HepG2 (cell line): ENCODE results near the gene COG4. TPM values are rescaled to one million over a fixed set of nuclear protein-coding genes. Genes with fewer than 3 reads are reported as not detected.
A peak's percentile ranks its signal among the peaks of the same experiment; 100 is the strongest.

Experiments
- ATAC-seq: fragments of 200-7000 bp; cut with Tn5 transposase; 3 replicates; pipeline ENCODE4 v1.9.1; 2020; ENCODE audit warnings: mild to moderate bottlenecking, moderate library complexity
- BruUV-seq: library from RNA; stranded (reverse); fragments of 400-500 nt; replicated peaks from 2 replicates; lab custom pipeline; 2021; lab: Mats Ljungman, UMichigan
- CTCF ChIA-PET: fragments of 300-600 bp; formaldehyde crosslinking; extraction: SDS; loops from one replicate; lab custom pipeline; 2021; ENCODE audit warnings: low total read pairs, inconsistent platforms, low intra/inter-chr PET ratio; lab: Yijun Ruan, JAX
- POLR2A ChIA-PET: fragments of 350-600 bp; sonication (Branson Sonifier 250); formaldehyde crosslinking; loops from one replicate; lab custom pipeline; 2020; ENCODE audit warnings: antibody characterized with exemption, inconsistent platforms; lab: Yijun Ruan, JAX
- DNase-seq: peaks from one replicate; pipeline ENCODE4 v3.0.0-alpha.2; 2015; ENCODE audit warnings: low spot score
- FAIRE-seq: peaks from 3 replicates; lab custom pipeline; 2011; peaks lifted over from hg19 to GRCh38; lab: Jason Lieb, UNC
- H2AFZ ChIP-seq: one replicate; pipeline ENCODE4 v1.6.1; 2011; ENCODE audit warnings: low read length, inconsistent platforms
- H3K27ac ChIP-seq: fragments of 300-600 bp; 3 replicates; pipeline ENCODE4 v1.8.0; 2011; ENCODE audit warnings: mixed run types, mild to moderate bottlenecking, mixed read lengths, low read length, inconsistent platforms; ENCODE audit not compliant: insufficient read depth; ENCODE audit errors: extremely low read length
- H3K27me3 ChIP-seq, 2 experiments: fragments of 200-600 bp in 1 of 2; 2 replicates in 1 of 2; 3 replicates in 1 of 2; pipeline versions ENCODE4 v1.6.0 to v1.8.0; 2011; ENCODE audit warnings: low read length in 2 of 2, mild to moderate bottlenecking in 2 of 2, moderate library complexity in 2 of 2, inconsistent platforms in 1 of 2; ENCODE audit not compliant: insufficient read depth in 2 of 2, control insufficient read depth in 1 of 2
- H3K36me3 ChIP-seq, 2 experiments: fragments of 200-600 bp in 1 of 2; replicated peaks in 1 of 2; 2 replicates in 1 of 2; 3 replicates in 1 of 2; pipeline versions ENCODE4 v1.5.1 to v1.8.0; 2011; ENCODE audit warnings: low read length in 2 of 2, inconsistent platforms in 1 of 2; ENCODE audit not compliant: insufficient read depth in 2 of 2, control insufficient read depth in 1 of 2
- H3K4me1 ChIP-seq: 2 replicates; pipeline ENCODE4 v1.5.1; 2012; ENCODE audit warnings: low read length, inconsistent platforms; ENCODE audit not compliant: insufficient read depth
- H3K4me2 ChIP-seq: 2 replicates; pipeline ENCODE4 v1.6.0; 2011; ENCODE audit warnings: low read depth, low read length, inconsistent platforms
- H3K4me3 ChIP-seq, 3 experiments: fragments of 200-600 bp in 1 of 3; sonication (generic), shearing (Covaris generic) in 1 of 3; replicated peaks in 1 of 3; 2 replicates each; pipeline ENCODE4 v1.5.1; 2011 to 2016; ENCODE audit warnings: low read length in 3 of 3, inconsistent platforms in 2 of 3, low read depth in 2 of 3, mild to moderate bottlenecking in 2 of 3, control low read depth in 1 of 3, mixed read lengths in 1 of 3; ENCODE audit not compliant: insufficient read depth in 1 of 3
- H3K79me2 ChIP-seq: one replicate; pipeline ENCODE4 v1.6.1; 2011; ENCODE audit warnings: low read length, inconsistent platforms; ENCODE audit not compliant: insufficient read depth
- H3K9ac ChIP-seq: 2 replicates; pipeline ENCODE4 v1.6.0; 2011; ENCODE audit warnings: mild to moderate bottlenecking, low read depth, low read length, inconsistent platforms; ENCODE audit not compliant: insufficient read depth
- H3K9me3 ChIP-seq: 2 replicates; pipeline ENCODE4 v1.5.1; 2012; ENCODE audit warnings: mild to moderate bottlenecking, low read length
- H4K20me1 ChIP-seq: 2 replicates; pipeline ENCODE4 v1.6.0; 2011; ENCODE audit warnings: inconsistent platforms, mild to moderate bottlenecking, low read length, moderate library complexity; ENCODE audit not compliant: insufficient read depth
- CAMTA2 ChIP-seq: sonication (generic); formaldehyde crosslinking; IDR thresholded peaks from 2 replicates; pipeline ENCODE4 v1.4.0; 2020; ENCODE audit warnings: mild to moderate bottlenecking, missing genetic modification reagents, borderline replicate concordance
- FOXO1 ChIP-seq: sonication (generic); formaldehyde crosslinking; IDR thresholded peaks from 2 replicates; pipeline ENCODE4 v1.4.0; 2020; ENCODE audit warnings: missing genetic modification reagents
- IKZF4 ChIP-seq: sonication (generic); formaldehyde crosslinking; IDR thresholded peaks from 2 replicates; pipeline ENCODE4 v1.5.1; 2020; ENCODE audit warnings: borderline replicate concordance, mild to moderate bottlenecking, low read depth, missing genetic modification reagents; ENCODE audit errors: not compliant biosample characterization
- IRF9 ChIP-seq: sonication (generic); formaldehyde crosslinking; IDR thresholded peaks from 2 replicates; pipeline ENCODE4 v1.8.0; 2022; ENCODE audit warnings: missing genetic modification reagents, mild to moderate bottlenecking, borderline replicate concordance
- MTERF4 ChIP-seq: sonication (generic); formaldehyde crosslinking; IDR thresholded peaks from 2 replicates; pipeline ENCODE4 v1.8.0; 2023; ENCODE audit warnings: mild to moderate bottlenecking, missing genetic modification reagents
- TAF15 ChIP-seq: fragments of 200-400 bp; formaldehyde crosslinking; IDR thresholded peaks from one replicate; pipeline ENCODE4 v1.6.1; 2018; ENCODE audit warnings: mild to moderate bottlenecking, low read depth, low read length; ENCODE audit not compliant: poor library complexity, severe bottlenecking
- ZBED4 ChIP-seq: sonication (generic); formaldehyde crosslinking; IDR thresholded peaks from 2 replicates; pipeline ENCODE4 v1.4.0; 2020; ENCODE audit warnings: missing genetic modification reagents, borderline replicate concordance
- ZBTB38 ChIP-seq: sonication (generic); formaldehyde crosslinking; IDR thresholded peaks from 2 replicates; pipeline ENCODE4 v1.5.1; 2020; ENCODE audit warnings: mild to moderate bottlenecking, missing genetic modification reagents
- ZNF230 ChIP-seq: sonication (generic); formaldehyde crosslinking; IDR thresholded peaks from 2 replicates; pipeline ENCODE4 v1.4.0; 2020; ENCODE audit warnings: mild to moderate bottlenecking, missing genetic modification reagents
- ZNF326 ChIP-seq: sonication (generic); formaldehyde crosslinking; IDR thresholded peaks from 2 replicates; pipeline ENCODE4 v1.4.0; 2020; ENCODE audit warnings: missing genetic modification reagents, borderline replicate concordance
- WGBS: methylation state at CpG from one replicate; pipeline ENCODE4 v1.1.6; 2017; ENCODE audit warnings: low lambda C conversion rate; 5-methylcytosine and 5-hydroxymethylcytosine counted together
- in situ Hi-C: cut with HindIII; loops from 2 replicates; pipeline ENCODE4 v1.10.0; 2017; ENCODE audit warnings: low pct_unique_long_range_greater_than_20kb; ENCODE audit not compliant: extremely low pct_ligation_motif_present
- intact Hi-C: fragments of 100-400 bp; cut with micrococcal nuclease; formaldehyde crosslinking; loops from one replicate; pipeline ENCODE4 v1.10.0; 2022; ENCODE audit not compliant: unreplicated experiment
- polyA plus RNA-seq, 8 experiments: library from polyadenylated mRNA; depleted of rRNA in 3 of 8; stranded (reverse) in 7 of 8; unstranded in 1 of 8; fragments of >200 nt; fragmentation: Illumina TruSeq in 4 of 8; extraction: Trizol in 4 of 8; gene quantifications; 2 replicates each; pipeline versions ENCODE4 v1.2.1 to v1.2.3, GENCODE V29; 2011 to 2016; ENCODE audit warnings: low read depth in 4 of 8, missing spikeins in 1 of 8, mixed read lengths in 1 of 8; ENCODE audit not compliant: insufficient read depth in 1 of 8
- total RNA-seq, 5 experiments: library from RNA; depleted of rRNA; stranded (reverse); fragments of >200 nt; fragmentation: Illumina TruSeq; extraction: Trizol; gene quantifications; 2 replicates each; pipeline ENCODE4 v1.2.3, GENCODE V29; 2016; ENCODE audit warnings: low read depth in 1 of 5

Gene COG4
- total and polyA plus RNA-seq, 2 of the 13 experiments (the other 11 are each of a cell fraction or from before 2014, with no cell fraction given), result 51.1 to 73.8 TPM

GRCh38 chr16:70438585-70438968 is 84.8 kb downstream of the COG4 start (continued):
- TF ChIP-seq ZBED4, result peak; percentile 58; the same call in 1 of the 2 replicates

- Histone ChIP-seq H4K20me1 (no peaks in the 10 kb centered on the region), H3K27ac (peak overlapping the region; percentile 36), H2AFZ (no peak overlapping the region), H3K79me2 (peaks cover 47% of the 10 kb centered on the region), H3K36me3 (peaks cover 7 to 9% of the 10 kb centered on the region in 2 experiments), H3K4me2 (peak overlapping the region; percentile 97), H3K4me1 (peaks cover 77% of the 10 kb centered on the region), H3K4me3 (peak overlapping the region; percentile 82 to 92 (median 89)), H3K27me3 (no peaks in the 10 kb centered on the region; a peak in 1 of 5 replicates), H3K9ac (peak overlapping the region; percentile 81), H3K9me3 (no peaks in the 10 kb centered on the region)
- BruUV-seq, result no TSS peak
- no peak for DNase-seq
- peak; percentile 8 for ATAC-seq
- 9% methylated on average over 22 of the region's 22 CpGs for WGBS
- intact Hi-C loops, result loop anchor here (1.0 to 5.0 kb wide), 3 partner anchors 10 to 57 kb away; no protein-coding TSS in a partner anchor
- peak; percentile 26 for FAIRE-seq
- in situ Hi-C loops, result no loop called here
- POLR2A ChIA-PET, result interaction anchor here (0.7 to 8.3 kb wide), 8 partner anchors 9 to 91 kb away, joined by 3 to 78 read pairs (median 4); partner anchors contain the start of genes DDX19A and FCSK
- CTCF ChIA-PET, result no interaction called here
- TF ChIP-seq ZNF326 (CRISPR knock-in tag) (no peak), IRF9 (CRISPR knock-in tag) (peak; percentile 80; the same call in 1 of the 2 replicates), TAF15 (no peak), CAMTA2 (CRISPR knock-in tag) (0 out of 2 replicates have a peak, but pooled peaks have one; percentile 58), IKZF4 (peak; percentile 33), FOXO1 (CRISPR knock-in tag) (no peak), ZBTB38 (CRISPR knock-in tag) (peak; percentile 51), ZNF230 (CRISPR knock-in tag) (0 out of 2 replicates have a peak, but pooled peaks have one; percentile 4), MTERF4 (peak; percentile 8; the same call in 1 of the 2 replicates)
Measured at GRCh38 chr16:70437582-70438557, 85.5 kb downstream of the COG4 start.
